OCI-LY7 (cell line): ENCODE results near the gene BTRC. TPM values are rescaled to one million over a fixed set of nuclear protein-coding genes. Genes with fewer than 3 reads are reported as not detected.

Experiments
- BruUV-seq: library from RNA; stranded (reverse); fragments of 400-500 nt; replicated peaks from 2 replicates; lab custom pipeline; 2021; lab: Mats Ljungman, UMichigan
- CTCF ChIA-PET: fragments of 300-600 bp; sonication (Branson Sonifier 250); formaldehyde crosslinking; loops from one replicate; lab custom pipeline; 2022; ENCODE audit warnings: antibody characterized with exemption; ENCODE audit not compliant: unreplicated experiment; lab: Charles Lee
- POLR2A ChIA-PET: fragments of 300-600 bp; sonication (Branson Sonifier 250); formaldehyde crosslinking; loops from one replicate; lab custom pipeline; 2022; ENCODE audit warnings: antibody characterized with exemption; lab: Charles Lee
- DNase-seq: peaks from one replicate; pipeline ENCODE4 v3.0.0-alpha.2; 2015; ENCODE audit warnings: low spot score
- H2AFZ ChIP-seq: fragments of 200-600 bp; sonication (generic), shearing (Covaris generic); 2 replicates; pipeline ENCODE4 v1.6.1; 2014; ENCODE audit warnings: mild to moderate bottlenecking, antibody characterized with exemption, low read length, moderate library complexity
- H3K27ac ChIP-seq: fragments of 200-600 bp; sonication (generic); 2 replicates; pipeline ENCODE4 v1.5.1; 2014; ENCODE audit warnings: mixed run types, low read depth, mild to moderate bottlenecking, moderate library complexity, low read length, inconsistent platforms; ENCODE audit not compliant: poor library complexity, severe bottlenecking
- H3K36me3 ChIP-seq: fragments of 200-600 bp; sonication (generic); 2 replicates; pipeline ENCODE4 v1.6.1; 2014; ENCODE audit warnings: mild to moderate bottlenecking, antibody characterized with exemption, low read length, moderate library complexity, mixed read lengths; ENCODE audit not compliant: insufficient read depth
- H3K4me1 ChIP-seq: fragments of 200-600 bp; sonication (generic); 2 replicates; pipeline ENCODE4 v1.5.1; 2014; ENCODE audit warnings: mild to moderate bottlenecking, low read length; ENCODE audit not compliant: insufficient read depth, poor library complexity, severe bottlenecking
- H3K4me2 ChIP-seq: fragments of 200-600 bp; sonication (generic); 2 replicates; pipeline ENCODE4 v1.6.1; 2014; ENCODE audit warnings: mild to moderate bottlenecking, low read length
- H3K4me3 ChIP-seq: fragments of 200-600 bp; sonication (generic); 2 replicates; pipeline ENCODE4 v1.5.1; 2014; ENCODE audit warnings: mild to moderate bottlenecking, low read depth, low read length; ENCODE audit not compliant: poor library complexity, severe bottlenecking
- H3K79me2 ChIP-seq: fragments of 200-600 bp; sonication (generic); 2 replicates; pipeline ENCODE4 v1.6.1; 2016; ENCODE audit warnings: low read depth, mild to moderate bottlenecking, low read length, moderate library complexity, mixed read lengths; ENCODE audit not compliant: insufficient read depth
- H3K9me2 ChIP-seq: fragments of 200-600 bp; sonication (generic); 2 replicates; pipeline ENCODE4 v1.6.1; 2016; ENCODE audit warnings: mild to moderate bottlenecking, low read length, mixed read lengths; ENCODE audit not compliant: insufficient read depth
- H3K9me3 ChIP-seq: fragments of 200-600 bp; sonication (generic); 2 replicates; pipeline ENCODE4 v1.6.1; 2014; ENCODE audit warnings: mild to moderate bottlenecking, mixed run types, low read length, mixed read lengths
- H4K20me1 ChIP-seq: fragments of 200-600 bp; sonication (generic); 2 replicates; pipeline ENCODE4 v1.6.1; 2014; ENCODE audit warnings: mild to moderate bottlenecking, antibody characterized with exemption, low read length, moderate library complexity, mixed read lengths; ENCODE audit not compliant: insufficient read depth
- EZH2phosphoT487 ChIP-seq: fragments of 200-600 bp; sonication (generic); IDR thresholded peaks from 2 replicates; pipeline ENCODE4 v1.6.1; 2018; ENCODE audit warnings: low read depth, borderline replicate concordance, mild to moderate bottlenecking, mixed run types, antibody characterized with exemption, low read length, moderate library complexity, mixed read lengths
- intact Hi-C: fragments of 100-400 bp; cut with micrococcal nuclease; formaldehyde crosslinking; loops from one replicate; pipeline ENCODE4 v1.10.0; 2022; ENCODE audit not compliant: unreplicated experiment
- total RNA-seq, 2 experiments: library from RNA; depleted of rRNA in 1 of 2; stranded (reverse); fragments of >200 nt in 1 of 2; shearing (Covaris generic) in 1 of 2; gene quantifications; 2 replicates each; pipeline ENCODE4 v1.2.3, GENCODE V29; 2014 to 2022
- TF ChIP-seq, protein P1 (sequence below): fragments of 200-600 bp; sonication (generic); conservative IDR thresholded peaks from 2 replicates; pipeline ENCODE4 v1.5.1; 2014; ENCODE audit warnings: mild to moderate bottlenecking, antibody characterized with exemption, low read length, moderate library complexity, mixed read lengths

BTRC gene
- total RNA-seq, 2 experiments from 2014 or later = 6.1 to 17.8 TPM

GRCh38 chr10:101492814-101493213 lies 138.8 kb downstream of the BTRC start:
- no peak overlapping the region for H2AFZ ChIP-seq
- ChIA-PET CTCF (no interaction called here), POLR2A (no interaction called here)
- DNase-seq = no peak
- intact Hi-C loops = no loop called here
- no TSS peak for BruUV-seq
- H3K27ac ChIP-seq = no peak overlapping the region
- no peak overlapping the region for H3K4me3 ChIP-seq
- H3K9me3 ChIP-seq = no peaks in the 10 kb centered on the region
- H3K4me2 ChIP-seq = no peak overlapping the region
- TF ChIP-seq, protein P1, sequence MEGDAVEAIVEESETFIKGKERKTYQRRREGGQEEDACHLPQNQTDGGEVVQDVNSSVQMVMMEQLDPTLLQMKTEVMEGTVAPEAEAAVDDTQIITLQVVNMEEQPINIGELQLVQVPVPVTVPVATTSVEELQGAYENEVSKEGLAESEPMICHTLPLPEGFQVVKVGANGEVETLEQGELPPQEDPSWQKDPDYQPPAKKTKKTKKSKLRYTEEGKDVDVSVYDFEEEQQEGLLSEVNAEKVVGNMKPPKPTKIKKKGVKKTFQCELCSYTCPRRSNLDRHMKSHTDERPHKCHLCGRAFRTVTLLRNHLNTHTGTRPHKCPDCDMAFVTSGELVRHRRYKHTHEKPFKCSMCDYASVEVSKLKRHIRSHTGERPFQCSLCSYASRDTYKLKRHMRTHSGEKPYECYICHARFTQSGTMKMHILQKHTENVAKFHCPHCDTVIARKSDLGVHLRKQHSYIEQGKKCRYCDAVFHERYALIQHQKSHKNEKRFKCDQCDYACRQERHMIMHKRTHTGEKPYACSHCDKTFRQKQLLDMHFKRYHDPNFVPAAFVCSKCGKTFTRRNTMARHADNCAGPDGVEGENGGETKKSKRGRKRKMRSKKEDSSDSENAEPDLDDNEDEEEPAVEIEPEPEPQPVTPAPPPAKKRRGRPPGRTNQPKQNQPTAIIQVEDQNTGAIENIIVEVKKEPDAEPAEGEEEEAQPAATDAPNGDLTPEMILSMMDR = no peak
- TF ChIP-seq EZH2phosphoT487 = no peak
- no peaks in the 10 kb centered on the region for H3K9me2 ChIP-seq
- no peaks in the 10 kb centered on the region for H3K4me1 ChIP-seq
- H4K20me1 ChIP-seq = no peaks in the 10 kb centered on the region
- no peaks in the 10 kb centered on the region for H3K79me2 ChIP-seq
- no peaks in the 10 kb centered on the region for H3K36me3 ChIP-seq

GRCh38 chr10:101493249-101493648 lies 139.3 kb downstream of the BTRC start:
- H3K9me3 ChIP-seq = no peaks in the 10 kb centered on the region
- H2AFZ ChIP-seq = no peak overlapping the region
- ChIA-PET CTCF (no interaction called here), POLR2A (interaction anchor here (1.0 kb wide), 1 partner anchor 10 kb away, joined by 3 read pairs; no protein-coding TSS in a partner anchor)
- no peaks in the 10 kb centered on the region for H3K36me3 ChIP-seq
- TF ChIP-seq EZH2phosphoT487 = no peak
- TF ChIP-seq, protein P1 = no peak
- intact Hi-C loops = no loop called here
- no peaks in the 10 kb centered on the region for H3K79me2 ChIP-seq
- H3K9me2 ChIP-seq = no peaks in the 10 kb centered on the region
- no peaks in the 10 kb centered on the region for H3K4me1 ChIP-seq
- no TSS peak for BruUV-seq
- H3K4me2 ChIP-seq = no peak overlapping the region
- no peak for DNase-seq
- no peaks in the 10 kb centered on the region for H4K20me1 ChIP-seq
- no peak overlapping the region for H3K4me3 ChIP-seq
- no peak overlapping the region for H3K27ac ChIP-seq

- POLR2A ChIA-PET = interaction anchor here (1.0 kb wide), 1 partner anchor 9 kb away, joined by 3 read pairs; no protein-coding TSS in a partner anchor
- intact Hi-C loops = no loop called here
- CTCF ChIA-PET = no interaction called here
Measured at GRCh38 chr10:101493782-101494281, 139.9 kb downstream of the BTRC start.

More at GRCh38 chr10:101493782-101494281, 139.9 kb downstream of the BTRC start:
- Histone ChIP-seq H3K9me3 (no peaks in the 10 kb centered on the region), H2AFZ (no peak overlapping the region), H4K20me1 (no peaks in the 10 kb centered on the region), H3K4me3 (no peak overlapping the region), H3K9me2 (no peaks in the 10 kb centered on the region), H3K79me2 (no peaks in the 10 kb centered on the region), H3K36me3 (no peaks in the 10 kb centered on the region), H3K4me2 (no peak overlapping the region), H3K4me1 (no peaks in the 10 kb centered on the region), H3K27ac (no peak overlapping the region)
- DNase-seq = no peak
- TF ChIP-seq, protein P1 = no peak
- no peak for TF ChIP-seq EZH2phosphoT487
- no TSS peak for BruUV-seq
